GM12873 (cell line): ENCODE measurements around the gene VEGFD.

Experiments
- CTCF ChIP-seq: IDR thresholded peaks from 2 replicates; pipeline ENCODE4 v1.5.1; 2012; ENCODE audit warnings: low read depth, mild to moderate bottlenecking, moderate library complexity, low read length, control low read depth; ENCODE audit not compliant: insufficient read depth; ENCODE audit errors: missing control alignments

Gene VEGFD

GRCh38 chrX:15398874-15399273 lies 14.7 kb upstream of the VEGFD start:
- TF ChIP-seq CTCF, result no peak

- no peak for TF ChIP-seq CTCF
Measured at GRCh38 chrX:15395789-15396188, 11.6 kb upstream of the VEGFD start.

DNA sequence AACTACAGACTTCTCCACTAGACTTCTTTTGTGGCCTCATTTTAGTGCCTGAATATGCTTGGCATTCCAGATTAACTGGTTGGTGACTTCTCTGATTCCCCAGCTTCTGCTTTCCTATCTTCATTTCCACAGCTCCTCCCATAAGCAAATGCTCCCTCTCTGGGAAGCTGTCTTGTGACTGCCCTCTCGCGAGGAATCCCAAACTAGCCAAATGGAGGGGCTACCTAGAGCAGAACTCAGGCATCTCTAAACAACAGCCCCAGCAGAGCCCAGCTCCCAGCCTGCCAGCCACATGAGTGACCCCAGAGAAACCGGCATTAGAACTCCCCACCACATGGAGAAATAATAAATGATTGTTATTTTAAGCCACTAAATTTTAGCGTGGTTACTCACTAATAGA lies 7.6 kb upstream of the VEGFD start:
- TF ChIP-seq CTCF, result no peak

GRCh38 chrX:15382813-15383212 lies 1.4 kb downstream of the VEGFD start:
- no peak for TF ChIP-seq CTCF

GRCh38 chrX:15376956-15377355 lies 7.3 kb downstream of the VEGFD start:
- no peak for TF ChIP-seq CTCF

- TF ChIP-seq CTCF, result no peak
Measured at GRCh38 chrX:15373976-15374375, 10.2 kb downstream of the VEGFD start.

- TF ChIP-seq CTCF, result no peak
Measured at GRCh38 chrX:15366506-15367352, 17.5 kb downstream of the VEGFD start.
